Measurements from ENCODE around the gene RIMS3.

The RIMS3 gene

DNA sequence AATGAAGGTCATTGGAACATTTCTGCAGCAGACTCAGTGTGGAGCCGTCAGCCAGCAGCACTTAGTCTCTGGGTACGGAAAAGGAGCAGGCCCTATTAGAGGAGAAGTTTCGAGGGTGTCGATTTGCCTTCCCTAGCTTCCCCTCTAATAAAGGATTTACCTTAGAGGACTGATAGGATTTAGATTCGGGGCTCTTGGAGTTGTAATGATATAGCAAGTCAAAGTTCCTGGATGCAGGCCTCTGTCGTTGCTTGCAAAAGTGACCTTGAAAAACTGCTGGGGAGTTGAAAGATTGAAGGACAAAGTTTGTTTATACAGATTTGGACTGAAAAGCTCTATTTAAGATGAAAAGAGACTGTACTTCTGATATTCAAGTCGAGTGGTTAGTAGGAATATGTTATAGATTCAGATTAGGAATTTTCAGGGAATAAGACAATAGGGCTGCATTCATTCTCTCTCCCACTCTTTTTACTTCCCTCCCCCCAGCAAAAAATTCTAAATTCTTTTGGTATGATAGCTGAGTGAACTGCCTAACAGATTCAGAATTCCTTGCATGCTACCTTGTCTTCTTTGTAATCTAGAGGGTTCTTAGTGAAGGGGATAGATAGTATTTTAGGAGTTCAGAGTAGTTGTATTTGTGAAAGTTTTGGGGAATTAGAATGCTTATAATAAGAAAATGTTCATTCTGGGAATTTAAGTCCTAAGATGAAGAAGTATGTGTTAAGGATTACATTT is 45.3 kb upstream of the RIMS3 start:
- no peaks in the 10 kb centered on the region for H3K9me3 ChIP-seq (ENCODE audit: severe bottlenecking)
- H3K4me1 ChIP-seq (ENCODE audit: insufficient read depth, poor library complexity, severe bottlenecking) = peaks cover 24% of the 10 kb centered on the region
- H3K4me3 ChIP-seq (ENCODE audit: severe bottlenecking) = peak overlapping the region; percentile 51
- peaks cover 13% of the 10 kb centered on the region for H3K36me3 ChIP-seq (ENCODE audit: low read depth)
- no peak for TF ChIP-seq CTCF (IDR thresholded peaks at IDR 0.05; ENCODE audit: poor library complexity, severe bottlenecking)
- peak overlapping the region; percentile 94 for H3K27ac ChIP-seq (ENCODE audit: poor library complexity, severe bottlenecking)
- ATAC-seq (ENCODE audit: low read depth) (no peak), DNase-seq (ENCODE audit: low spot score) (no peak)
- H3K27me3 ChIP-seq (ENCODE audit: insufficient read depth, poor library complexity, severe bottlenecking) = no peaks in the 10 kb centered on the region

DNA sequence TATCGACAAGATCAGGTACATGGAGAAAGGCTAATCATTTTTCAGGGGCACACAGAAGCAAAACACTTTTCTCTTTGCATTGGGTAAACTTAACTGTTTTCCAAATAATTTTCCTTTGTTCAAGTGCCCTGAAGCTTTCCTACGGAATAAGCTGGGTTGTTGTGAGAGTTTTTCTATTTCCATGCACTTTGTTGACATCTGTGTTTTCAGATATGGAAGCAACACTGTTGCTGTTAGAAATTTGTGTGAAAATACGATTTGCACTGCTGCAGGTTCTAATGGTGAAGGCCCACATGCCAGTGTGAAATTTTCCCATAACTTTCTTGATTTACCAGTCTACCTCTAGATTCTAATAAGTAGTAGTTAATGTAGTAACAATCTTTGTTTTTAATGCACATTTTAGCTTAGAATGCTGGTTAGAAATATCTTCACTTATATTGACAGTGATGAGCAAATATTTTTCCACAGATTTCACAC is 44.4 kb upstream of the RIMS3 start:
- ATAC-seq (ENCODE audit: low read depth) (no peak), DNase-seq (ENCODE audit: low spot score) (no peak)
- H3K9me3 ChIP-seq (ENCODE audit: severe bottlenecking) = no peaks in the 10 kb centered on the region
- H3K36me3 ChIP-seq (ENCODE audit: low read depth) = peaks cover 13% of the 10 kb centered on the region
- peak overlapping the region; percentile 51 for H3K4me3 ChIP-seq (ENCODE audit: severe bottlenecking)
- H3K27me3 ChIP-seq (ENCODE audit: insufficient read depth, poor library complexity, severe bottlenecking) = no peaks in the 10 kb centered on the region
- no peak for TF ChIP-seq CTCF (IDR thresholded peaks at IDR 0.05; ENCODE audit: poor library complexity, severe bottlenecking)
- peaks cover 24% of the 10 kb centered on the region for H3K4me1 ChIP-seq (ENCODE audit: insufficient read depth, poor library complexity, severe bottlenecking)
- H3K27ac ChIP-seq (ENCODE audit: poor library complexity, severe bottlenecking) = peak overlapping the region; percentile 94

DNA sequence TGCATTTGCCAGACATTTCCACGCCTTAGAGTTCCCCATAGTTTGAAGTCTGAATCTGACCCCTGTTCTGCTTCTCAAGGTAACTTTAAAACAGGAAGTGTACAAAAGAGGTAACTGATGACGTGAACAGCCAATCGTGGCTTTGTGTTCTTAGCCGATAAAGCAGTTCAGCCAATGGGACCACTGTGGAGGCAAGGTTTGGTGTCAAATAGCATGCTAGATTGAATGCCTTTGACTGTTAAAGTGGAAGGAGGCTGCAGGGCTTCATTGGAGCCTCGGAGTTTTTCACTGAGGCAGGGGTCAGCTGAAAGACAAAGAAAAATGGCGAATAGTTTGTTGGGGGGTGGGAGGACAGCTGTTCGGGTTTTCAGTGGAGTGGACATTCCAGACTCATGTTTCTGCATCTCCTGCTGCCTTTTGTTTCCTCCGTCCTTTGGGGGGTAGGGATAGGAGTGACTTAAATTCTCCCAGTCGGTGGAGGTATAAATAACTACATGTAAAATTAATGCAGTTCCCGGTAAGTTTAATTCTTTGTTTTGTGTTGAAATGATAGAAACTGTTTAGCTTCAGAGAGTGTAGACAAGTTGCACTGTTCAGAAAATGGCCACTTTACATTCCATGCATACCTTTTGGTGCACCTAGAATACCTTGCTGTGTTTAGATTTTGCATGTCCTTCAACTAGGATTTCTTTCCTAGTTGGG is 43.8 kb upstream of the RIMS3 start:
- Histone ChIP-seq H3K9me3 (ENCODE audit: severe bottlenecking) (no peaks in the 10 kb centered on the region), H3K4me1 (ENCODE audit: insufficient read depth, poor library complexity, severe bottlenecking) (peaks cover 24% of the 10 kb centered on the region), H3K27ac (ENCODE audit: poor library complexity, severe bottlenecking) (peak overlapping the region; percentile 94), H3K4me3 (ENCODE audit: severe bottlenecking) (peak overlapping the region; percentile 51), H3K36me3 (ENCODE audit: low read depth) (peaks cover 12% of the 10 kb centered on the region), H3K27me3 (ENCODE audit: insufficient read depth, poor library complexity, severe bottlenecking) (no peaks in the 10 kb centered on the region)
- no peak for TF ChIP-seq CTCF (IDR thresholded peaks at IDR 0.05; ENCODE audit: poor library complexity, severe bottlenecking)
- ATAC-seq (ENCODE audit: low read depth) (peak; percentile 90), DNase-seq (ENCODE audit: low spot score) (peak; percentile 82)

DNA sequence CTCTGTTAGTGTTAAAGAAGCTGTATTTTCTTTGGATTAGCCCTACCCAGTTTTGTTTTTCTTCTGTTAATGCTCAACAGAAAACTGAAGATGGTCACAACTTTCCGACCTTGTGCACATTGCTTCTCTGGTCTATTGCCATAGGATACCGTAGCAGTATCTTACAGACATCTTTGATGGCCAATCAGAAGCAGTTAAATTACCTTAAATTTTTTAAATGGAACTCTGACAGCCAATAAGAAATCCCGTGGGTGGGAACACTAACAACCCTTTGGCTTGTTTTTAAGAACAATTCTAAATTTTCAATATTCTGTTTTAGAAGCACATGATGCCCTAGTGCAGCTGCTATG is 43.2 kb upstream of the RIMS3 start:
- Histone ChIP-seq H3K36me3 (ENCODE audit: low read depth) (peaks cover 8% of the 10 kb centered on the region; the same call in 1 of the 2 replicates), H3K27ac (ENCODE audit: poor library complexity, severe bottlenecking) (peak overlapping the region; percentile 94), H3K4me3 (ENCODE audit: severe bottlenecking) (peak overlapping the region; percentile 51), H3K9me3 (ENCODE audit: severe bottlenecking) (no peaks in the 10 kb centered on the region), H3K4me1 (ENCODE audit: insufficient read depth, poor library complexity, severe bottlenecking) (peaks cover 24% of the 10 kb centered on the region), H3K27me3 (ENCODE audit: insufficient read depth, poor library complexity, severe bottlenecking) (no peaks in the 10 kb centered on the region)
- ATAC-seq (ENCODE audit: low read depth) (peak; percentile 71), DNase-seq (ENCODE audit: low spot score) (no peak)
- TF ChIP-seq CTCF (IDR thresholded peaks at IDR 0.05; ENCODE audit: poor library complexity, severe bottlenecking) = no peak

DNA sequence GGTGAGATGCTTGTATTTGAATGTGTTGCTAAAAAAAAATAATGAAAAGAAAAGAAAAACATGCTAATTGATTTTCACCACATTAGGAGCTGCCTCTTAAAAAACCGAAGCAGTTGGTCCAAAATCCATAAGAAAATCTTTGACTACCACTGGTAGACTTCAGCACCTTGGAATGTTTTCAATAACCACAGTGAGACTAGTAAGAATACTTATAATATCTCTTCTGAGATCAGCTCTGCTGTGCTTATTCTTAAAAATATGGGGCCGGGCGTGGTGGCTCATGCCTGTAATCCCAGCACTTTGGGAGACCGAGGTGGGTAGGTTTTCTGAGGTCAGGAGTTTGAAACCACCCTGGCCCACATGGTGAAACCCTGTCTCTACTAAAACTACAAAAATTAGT is 41.1 kb upstream of the RIMS3 start:
- peaks cover 18% of the 10 kb centered on the region for H3K4me1 ChIP-seq (ENCODE audit: insufficient read depth, poor library complexity, severe bottlenecking)
- DNase-seq (ENCODE audit: low spot score) (no peak), ATAC-seq (ENCODE audit: low read depth) (no peak)
- H3K27me3 ChIP-seq (ENCODE audit: insufficient read depth, poor library complexity, severe bottlenecking) = no peaks in the 10 kb centered on the region
- H3K9me3 ChIP-seq (ENCODE audit: severe bottlenecking) = no peaks in the 10 kb centered on the region
- H3K27ac ChIP-seq (ENCODE audit: poor library complexity, severe bottlenecking) = no peak overlapping the region
- no peak overlapping the region for H3K4me3 ChIP-seq (ENCODE audit: severe bottlenecking)
- no peak for TF ChIP-seq CTCF (IDR thresholded peaks at IDR 0.05; ENCODE audit: poor library complexity, severe bottlenecking)
- no peaks in the 10 kb centered on the region for H3K36me3 ChIP-seq (ENCODE audit: low read depth)

Measured in RWPE2 (cell line).